OCI-LY1 (cell line): ENCODE measurements around the gene SNRNP48.

Experiments used
- H2AFZ ChIP-seq: fragments of 200-600 bp; sonication (generic), shearing (Covaris generic); 2 replicates; pipeline ENCODE4 v1.6.0; 2014; ENCODE audit warnings: antibody characterized with exemption, mild to moderate bottlenecking, low read length
- H3F3A ChIP-seq: fragments of 200-600 bp; sonication (generic), shearing (Covaris generic); 2 replicates; pipeline ENCODE4 v1.6.0; 2014; ENCODE audit warnings: mild to moderate bottlenecking, antibody characterized with exemption, low read length, moderate library complexity; ENCODE audit not compliant: insufficient read depth
- H3K27ac ChIP-seq: fragments of 200-600 bp; sonication (generic); 2 replicates; pipeline ENCODE4 v1.5.1; 2014; ENCODE audit warnings: low read length, mixed run types, mild to moderate bottlenecking, low read depth; ENCODE audit not compliant: poor library complexity, severe bottlenecking
- H3K27me3 ChIP-seq: fragments of 200-600 bp; sonication (generic); 2 replicates; pipeline ENCODE4 v1.6.0; 2014; ENCODE audit warnings: antibody characterized with exemption, mild to moderate bottlenecking, low read length, moderate library complexity; ENCODE audit not compliant: insufficient read depth
- H3K36me3 ChIP-seq: fragments of 200-600 bp; sonication (generic); 2 replicates; pipeline ENCODE4 v1.6.1; 2014; ENCODE audit warnings: mild to moderate bottlenecking, antibody characterized with exemption, low read length, moderate library complexity, mixed read lengths; ENCODE audit not compliant: insufficient read depth
- H3K4me1 ChIP-seq: fragments of 200-600 bp; sonication (generic); 2 replicates; pipeline ENCODE4 v1.5.1; 2014; ENCODE audit warnings: mild to moderate bottlenecking, low read length, moderate library complexity; ENCODE audit not compliant: insufficient read depth, severe bottlenecking
- H3K4me2 ChIP-seq: fragments of 200-600 bp; sonication (generic), shearing (Covaris generic); 2 replicates; pipeline ENCODE4 v1.6.1; 2014; ENCODE audit warnings: low read length
- H3K4me3 ChIP-seq: fragments of 200-600 bp; sonication (generic); 2 replicates; pipeline ENCODE4 v1.5.1; 2014; ENCODE audit warnings: low read length, low read depth, mild to moderate bottlenecking, mixed read lengths; ENCODE audit not compliant: poor library complexity, severe bottlenecking
- H3K79me2 ChIP-seq: fragments of 200-600 bp; shearing (Covaris generic); 2 replicates; pipeline ENCODE4 v1.6.1; 2016; ENCODE audit warnings: mixed run types, low read length, mixed read lengths; ENCODE audit not compliant: insufficient read depth
- H3K9ac ChIP-seq: fragments of 200-600 bp; sonication (generic), shearing (Covaris generic); 2 replicates; pipeline ENCODE4 v1.6.1; 2014; ENCODE audit warnings: mild to moderate bottlenecking, low read length, mixed read lengths
- H3K9me2 ChIP-seq: fragments of 200-600 bp; sonication (generic), shearing (Covaris generic); 2 replicates; pipeline ENCODE4 v1.6.1; 2014; ENCODE audit warnings: low read depth, mild to moderate bottlenecking, low read length, mixed read lengths
- H3K9me3 ChIP-seq: fragments of 200-600 bp; shearing (Covaris generic); 2 replicates; pipeline ENCODE4 v1.6.1; 2014; ENCODE audit warnings: low read length, mixed read lengths
- H4K20me1 ChIP-seq: fragments of 200-600 bp; sonication (generic), shearing (Covaris generic); 2 replicates; pipeline ENCODE4 v1.6.0; 2016; ENCODE audit warnings: mild to moderate bottlenecking, low read length; ENCODE audit not compliant: insufficient read depth
- CTCF ChIP-seq: fragments of 200-600 bp; sonication (generic), shearing (Covaris generic); IDR thresholded peaks from 2 replicates; pipeline ENCODE4 v1.5.1; 2017; ENCODE audit warnings: mild to moderate bottlenecking, antibody characterized with exemption, low read length, moderate library complexity, mixed read lengths
- EZH2 ChIP-seq: fragments of 200-600 bp; sonication (generic), shearing (Covaris generic); IDR thresholded peaks from 2 replicates; pipeline ENCODE4 v1.8.0; 2017; ENCODE audit warnings: borderline replicate concordance, mixed run types, mild to moderate bottlenecking, antibody characterized with exemption, low read length, moderate library complexity, mixed read lengths

Gene SNRNP48

GRCh38 chr6:7631466-7631865 lies 41.5 kb downstream of the SNRNP48 start:
- Histone ChIP-seq H3K4me3 (no peak overlapping the region), H3K4me2 (no peak overlapping the region), H3K9ac (no peak overlapping the region), H3K9me2 (no peaks in the 10 kb centered on the region), H3K36me3 (no peaks in the 10 kb centered on the region), H3K27ac (no peak overlapping the region), H3F3A (no peaks in the 10 kb centered on the region), H3K4me1 (no peaks in the 10 kb centered on the region), H3K79me2 (no peaks in the 10 kb centered on the region), H3K9me3 (no peaks in the 10 kb centered on the region), H2AFZ (no peak overlapping the region), H3K27me3 (peaks cover 4% of the 10 kb centered on the region; the same call in 1 of the 2 replicates), H4K20me1 (no peaks in the 10 kb centered on the region)
- TF ChIP-seq EZH2: no peak
- TF ChIP-seq CTCF: no peak

GRCh38 chr6:7632501-7633290 lies 42.7 kb downstream of the SNRNP48 start:
- Histone ChIP-seq H4K20me1 (no peaks in the 10 kb centered on the region), H3K27me3 (peaks cover 4% of the 10 kb centered on the region; the same call in 1 of the 2 replicates), H3K36me3 (no peaks in the 10 kb centered on the region), H3K4me3 (no peak overlapping the region), H3K9ac (no peak overlapping the region), H3K79me2 (no peaks in the 10 kb centered on the region), H2AFZ (no peak overlapping the region), H3K4me1 (no peaks in the 10 kb centered on the region), H3K9me3 (no peaks in the 10 kb centered on the region), H3K4me2 (no peak overlapping the region), H3K27ac (no peak overlapping the region), H3F3A (no peaks in the 10 kb centered on the region), H3K9me2 (no peaks in the 10 kb centered on the region)
- TF ChIP-seq EZH2 (no peak), CTCF (no peak)

GRCh38 chr6:7633361-7633760 lies 43.4 kb downstream of the SNRNP48 start:
- no peak overlapping the region for H3K4me3 ChIP-seq
- no peaks in the 10 kb centered on the region for H3K4me1 ChIP-seq
- H3F3A ChIP-seq: no peaks in the 10 kb centered on the region
- no peak overlapping the region for H3K9ac ChIP-seq
- no peak overlapping the region for H3K27ac ChIP-seq
- no peak overlapping the region for H3K4me2 ChIP-seq
- H4K20me1 ChIP-seq: no peaks in the 10 kb centered on the region
- H3K36me3 ChIP-seq: no peaks in the 10 kb centered on the region
- H3K27me3 ChIP-seq: peaks cover 4% of the 10 kb centered on the region; the same call in 1 of the 2 replicates
- no peaks in the 10 kb centered on the region for H3K79me2 ChIP-seq
- TF ChIP-seq EZH2 (no peak), CTCF (no peak)
- H3K9me3 ChIP-seq: no peaks in the 10 kb centered on the region
- H2AFZ ChIP-seq: no peak overlapping the region
- no peaks in the 10 kb centered on the region for H3K9me2 ChIP-seq
